IMR-90 (cell line): Measurements from ENCODE around the gene C16orf89. TPM values are rescaled to one million over a fixed set of nuclear protein-coding genes. Genes with fewer than 3 reads are reported as not detected.

ENCODE experiments used
- ATAC-seq: fragments of 200-7000 bp; cut with Tn5 transposase; 2 replicates; pipeline ENCODE4 v1.9.1; 2020; ENCODE audit warnings: low read depth, mild to moderate bottlenecking, moderate library complexity
- BruUV-seq: library from RNA; stranded (reverse); fragments of 400-500 nt; replicated peaks from 2 replicates; lab custom pipeline; 2021; lab: Mats Ljungman, UMichigan
- CTCF ChIA-PET: fragments of 300-600 bp; formaldehyde crosslinking; extraction: SDS; loops from one replicate; lab custom pipeline; 2021; ENCODE audit warnings: antibody characterized with exemption; lab: Yijun Ruan, JAX
- POLR2A ChIA-PET: fragments of 300-600 bp; sonication (Branson Sonifier 250); formaldehyde crosslinking; loops from one replicate; lab custom pipeline; 2022; ENCODE audit warnings: antibody characterized with exemption; ENCODE audit not compliant: unreplicated experiment; lab: Charles Lee
- DNase-seq: peaks from one replicate; pipeline ENCODE4 v3.0.0; 2013
- H2AFZ ChIP-seq: replicated peaks from 2 replicates; pipeline ENCODE3; 2013; ENCODE audit warnings: low read length, mild to moderate bottlenecking; ENCODE audit not compliant: poor library complexity
- H2AK5ac ChIP-seq: 2 replicates; pipeline ENCODE4 v1.6.1; 2013; ENCODE audit warnings: low read depth, low read length, inconsistent platforms
- H2AK9ac ChIP-seq: replicated peaks from 2 replicates; pipeline ENCODE3; 2013; ENCODE audit warnings: mild to moderate bottlenecking, low read depth, low read length, moderate library complexity; ENCODE audit not compliant: poor library complexity
- H2BK120ac ChIP-seq: 2 replicates; pipeline ENCODE4 v1.6.1; 2013; ENCODE audit warnings: low read depth, low read length, inconsistent platforms
- H2BK15ac ChIP-seq: 3 replicates; pipeline ENCODE4 v1.6.1; 2013; ENCODE audit warnings: low read depth, low read length, inconsistent platforms
- H2BK20ac ChIP-seq: 2 replicates; pipeline ENCODE4 v1.6.1; 2013; ENCODE audit warnings: low read depth, mild to moderate bottlenecking, inconsistent platforms, low read length, moderate library complexity
- H2BK5ac ChIP-seq: 2 replicates; pipeline ENCODE4 v1.6.1; 2013; ENCODE audit warnings: mild to moderate bottlenecking, low read depth, low read length, inconsistent platforms; ENCODE audit not compliant: poor library complexity, severe bottlenecking
- H3K14ac ChIP-seq: replicated peaks from 2 replicates; pipeline ENCODE4 v1.6.1; 2013; ENCODE audit warnings: low read depth, low read length, inconsistent platforms
- H3K18ac ChIP-seq: 2 replicates; pipeline ENCODE4 v1.6.1; 2013; ENCODE audit warnings: low read depth, low read length, control low read depth
- H3K23ac ChIP-seq: 2 replicates; pipeline ENCODE4 v1.6.1; 2013; ENCODE audit warnings: low read depth, low read length, inconsistent platforms
- H3K27ac ChIP-seq: 2 replicates; pipeline ENCODE4 v1.5.1; 2013; ENCODE audit warnings: mild to moderate bottlenecking, control low read depth, low read length; ENCODE audit not compliant: insufficient read depth
- H3K27me3 ChIP-seq: 2 replicates; pipeline ENCODE4 v1.6.1; 2013; ENCODE audit warnings: low read length; ENCODE audit not compliant: control insufficient read depth, insufficient read depth
- H3K36me3 ChIP-seq: 2 replicates; pipeline ENCODE4 v1.6.1; 2013; ENCODE audit warnings: low read length, mixed read lengths; ENCODE audit not compliant: control insufficient read depth, insufficient read depth
- H3K4ac ChIP-seq: 2 replicates; pipeline ENCODE4 v1.6.1; 2013; ENCODE audit warnings: low read depth, low read length, inconsistent platforms
- H3K4me1 ChIP-seq: 2 replicates; pipeline ENCODE4 v1.6.1; 2013; ENCODE audit warnings: low read length, mixed read lengths; ENCODE audit not compliant: control insufficient read depth, insufficient read depth
- H3K4me2 ChIP-seq: 2 replicates; pipeline ENCODE4 v1.6.1; 2013; ENCODE audit warnings: low read depth, mild to moderate bottlenecking, control low read depth, low read length, moderate library complexity
- H3K4me3 ChIP-seq: 2 replicates; pipeline ENCODE4 v1.5.1; 2013; ENCODE audit warnings: low read depth, mild to moderate bottlenecking, control low read depth, low read length, moderate library complexity; ENCODE audit not compliant: insufficient read depth
- H3K56ac ChIP-seq: 2 replicates; pipeline ENCODE4 v1.6.1; 2013; ENCODE audit warnings: low read length, inconsistent platforms; ENCODE audit not compliant: insufficient read depth; ENCODE audit errors: extremely low read depth
- H3K79me1 ChIP-seq, 2 experiments: 2 replicates each; pipeline ENCODE4 v1.6.1; 2013; ENCODE audit warnings: low read length in 2 of 2, inconsistent platforms in 1 of 2, low read depth in 1 of 2
- H3K9ac ChIP-seq: 2 replicates; pipeline ENCODE4 v1.6.1; 2013; ENCODE audit warnings: low read depth, low read length, control low read depth
- H3K9me1 ChIP-seq: 2 replicates; pipeline ENCODE4 v1.6.1; 2013; ENCODE audit warnings: low read length, inconsistent platforms; ENCODE audit not compliant: insufficient read depth
- H3K9me3 ChIP-seq: 2 replicates; pipeline ENCODE4 v1.6.1; 2013; ENCODE audit warnings: low read length; ENCODE audit not compliant: control insufficient read depth, insufficient read depth
- H4K20me1 ChIP-seq: 2 replicates; pipeline ENCODE4 v1.6.1; 2013; ENCODE audit warnings: low read length, inconsistent platforms; ENCODE audit not compliant: insufficient read depth
- H4K5ac ChIP-seq: 2 replicates; pipeline ENCODE4 v1.6.1; 2013; ENCODE audit warnings: mild to moderate bottlenecking, low read depth, low read length, control low read depth
- H4K8ac ChIP-seq, 2 experiments: 2 replicates each; pipeline ENCODE4 v1.6.1; 2013; ENCODE audit warnings: low read depth in 2 of 2, low read length in 2 of 2, control low read depth in 1 of 2, inconsistent platforms in 1 of 2
- H4K91ac ChIP-seq: 2 replicates; pipeline ENCODE4 v1.6.1; 2013; ENCODE audit warnings: low read depth, low read length, inconsistent platforms; ENCODE audit not compliant: insufficient read depth
- BHLHE40 ChIP-seq: fragments of 150-350 bp; IDR thresholded peaks from 2 replicates; pipeline ENCODE4 v1.6.1; 2016; ENCODE audit warnings: mild to moderate bottlenecking, low read depth, low read length
- CEBPB ChIP-seq: IDR thresholded peaks from 2 replicates; pipeline ENCODE4 v1.6.1; 2012; ENCODE audit warnings: low read depth, low read length, improper control_type of control experiment
- CHD1 ChIP-seq: IDR thresholded peaks from 2 replicates; pipeline ENCODE4 v1.6.1; 2012; ENCODE audit warnings: low read depth, low read length, improper control_type of control experiment
- FOS ChIP-seq: fragments of 150-350 bp; IDR thresholded peaks from 2 replicates; pipeline ENCODE4 v1.6.1; 2016; ENCODE audit warnings: low read depth, low read length
- MAFK ChIP-seq: IDR thresholded peaks from 2 replicates; pipeline ENCODE4 v1.6.1; 2012; ENCODE audit warnings: low read depth, low read length, improper control_type of control experiment
- MAZ ChIP-seq: IDR thresholded peaks from 2 replicates; pipeline ENCODE4 v1.6.1; 2012; ENCODE audit warnings: low read depth, mild to moderate bottlenecking, low read length, improper control_type of control experiment, moderate library complexity, borderline replicate concordance
- MXI1 ChIP-seq: IDR thresholded peaks from 2 replicates; pipeline ENCODE4 v1.6.1; 2012; ENCODE audit warnings: low read depth, mild to moderate bottlenecking, low read length, moderate library complexity, borderline replicate concordance
- NFE2L2 ChIP-seq: fragments of 150-350 bp; IDR thresholded peaks from 2 replicates; pipeline ENCODE4 v1.6.1; 2016; ENCODE audit warnings: low read depth, mild to moderate bottlenecking, low read length
- POLR2A ChIP-seq: IDR thresholded peaks from 2 replicates; pipeline ENCODE4 v1.6.1; 2012; ENCODE audit warnings: mild to moderate bottlenecking, low read depth, low read length
- RAD21 ChIP-seq: IDR thresholded peaks from 2 replicates; pipeline ENCODE4 v1.6.1; 2012; ENCODE audit warnings: low read length, improper control_type of control experiment
- RCOR1 ChIP-seq: IDR thresholded peaks from 2 replicates; pipeline ENCODE4 v1.6.1; 2012; ENCODE audit warnings: mild to moderate bottlenecking, low read length, improper control_type of control experiment; ENCODE audit not compliant: insufficient replicate concordance
- RFX5 ChIP-seq: IDR thresholded peaks from 2 replicates; pipeline ENCODE4 v1.8.0; 2012; ENCODE audit warnings: low read depth, mild to moderate bottlenecking, low read length, moderate library complexity
- SMC3 ChIP-seq: fragments of 150-350 bp; IDR thresholded peaks from 2 replicates; pipeline ENCODE4 v1.6.1; 2016; ENCODE audit warnings: low read depth, mild to moderate bottlenecking, antibody characterized with exemption, low read length, moderate library complexity
- WGBS, 2 experiments: methylation state at CpG; one replicate each; pipeline versions ENCODE4 v1.1.5 to v1.1.7; 2013; ENCODE audit warnings: missing lambda C conversion rate in 2 of 2; ENCODE audit not compliant: insufficient read length in 1 of 2; ENCODE audit errors: extremely low coverage in 2 of 2; 5-methylcytosine and 5-hydroxymethylcytosine counted together
- dilution Hi-C: fragments of 300-500 bp; cut with HindIII; formaldehyde crosslinking; loops from one replicate; pipeline ENCODE4 v1.14.3; 2018; ENCODE audit warnings: low sequenced_read_pairs; ENCODE audit not compliant: unreplicated experiment
- in situ Hi-C: fragments of 300-500 bp; cut with MboI; formaldehyde crosslinking; loops from 3 replicates; pipeline ENCODE4 v1.14.3; 2019; ENCODE audit warnings: low sequenced_read_pairs, inconsistent platforms, mixed read lengths
- intact Hi-C: fragments of 100-400 bp; cut with micrococcal nuclease; formaldehyde crosslinking; loops from 2 replicates; pipeline ENCODE4 v1.10.0; 2022
- polyA plus RNA-seq, 3 experiments: library from polyadenylated mRNA; depleted of rRNA; stranded (reverse); fragments of >200 nt; gene quantifications; 2 replicates each; pipeline ENCODE4 v1.2.3, GENCODE V29; 2012; ENCODE audit warnings: low replicate concordance in 1 of 3
- total RNA-seq: library from RNA; depleted of rRNA; stranded (reverse); fragments of >200 nt; gene quantifications from 2 replicates; pipeline ENCODE4 v1.2.3, GENCODE V29; 2012
- TF ChIP-seq, protein P1 (sequence below): fragments of 150-350 bp; IDR thresholded peaks from 2 replicates; pipeline ENCODE4 v1.6.1; 2016; ENCODE audit warnings: low read depth, mild to moderate bottlenecking, low read length, moderate library complexity, borderline replicate concordance
- TF ChIP-seq, protein P2 (sequence below): fragments of 150-350 bp; IDR thresholded peaks from 2 replicates; pipeline ENCODE4 v1.6.1; 2017; ENCODE audit warnings: mild to moderate bottlenecking, antibody characterized with exemption, low read length, low read depth
- TF ChIP-seq, protein P3 (sequence below): conservative IDR thresholded peaks from 2 replicates; pipeline ENCODE4 v1.5.1; 2012; ENCODE audit warnings: mild to moderate bottlenecking, low read depth, low read length, improper control_type of control experiment

Gene C16orf89
- total and polyA plus RNA-seq, 2 of the 4 experiments (the other 2 are of a cell fraction), result 0.17 to 0.18 TPM

DNA sequence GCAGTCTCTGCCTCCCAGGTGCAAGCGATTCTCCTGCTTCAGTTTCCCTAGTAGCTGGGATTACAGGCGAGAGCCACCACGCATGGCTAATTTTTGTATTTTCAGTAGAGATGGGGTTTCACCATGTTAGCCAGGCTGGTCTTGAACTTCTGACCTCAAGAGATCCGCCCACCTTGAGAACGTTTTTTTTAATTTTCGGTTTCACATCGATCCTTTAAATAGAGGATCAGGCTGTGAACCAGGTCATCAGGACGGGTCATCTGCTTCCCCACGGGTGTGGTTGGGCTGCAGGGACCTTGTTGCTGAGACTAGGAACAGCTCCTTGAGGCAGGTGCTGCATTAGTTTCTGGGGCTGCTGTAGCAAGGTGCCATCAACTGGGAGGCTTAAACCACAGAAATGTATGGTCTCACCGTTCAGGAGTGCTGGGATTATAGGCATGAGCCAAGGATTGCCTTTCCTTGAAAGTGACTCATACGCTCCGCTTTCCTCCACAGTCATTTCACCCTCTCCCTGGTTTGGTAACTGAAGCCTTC, 24.1 kb downstream of the C16orf89 start:
- Histone ChIP-seq H3K9ac (no peak overlapping the region), H3K79me1 (no peaks in the 10 kb centered on the region), H4K20me1 (no peaks in the 10 kb centered on the region; the same call in 1 of the 2 replicates), H3K27me3 (peaks cover 2% of the 10 kb centered on the region; the same call in 1 of the 2 replicates), H2AFZ (peak overlapping the region; percentile 58), H3K36me3 (no peaks in the 10 kb centered on the region), H2AK5ac (no peak overlapping the region), H3K4me1 (no peaks in the 10 kb centered on the region; the same call in 1 of the 2 replicates), H4K5ac (no peak overlapping the region), H4K91ac (no peak overlapping the region), H3K4me2 (no peak overlapping the region), H4K8ac (no peak overlapping the region), H2BK120ac (no peak overlapping the region), H3K4me3 (no peak overlapping the region), H3K4ac (no peak overlapping the region), H3K18ac (no peak overlapping the region), H2BK15ac (no peak overlapping the region), H3K23ac (no peak overlapping the region), H3K56ac (no peak overlapping the region), H3K27ac (no peak overlapping the region), H2AK9ac (no peak overlapping the region), H2BK20ac (no peak overlapping the region), H2BK5ac (no peak overlapping the region), H3K9me3 (no peaks in the 10 kb centered on the region), H3K14ac (no peak overlapping the region), H3K9me1 (peaks cover 5% of the 10 kb centered on the region; the same call in 1 of the 2 replicates)
- in situ Hi-C loops (no loop called here), dilution Hi-C loops (no loop called here), intact Hi-C loops (no loop called here)
- WGBS, 2 experiments, result 63% methylated on average over 7 of the region's 12 CpGs; no CpG with 5 or more reads in 1 of the 2 experiments
- DNase-seq (peak; percentile 83), ATAC-seq (peak; percentile 79)
- TF ChIP-seq SMC3, result no peak
- TF ChIP-seq, protein P1, sequence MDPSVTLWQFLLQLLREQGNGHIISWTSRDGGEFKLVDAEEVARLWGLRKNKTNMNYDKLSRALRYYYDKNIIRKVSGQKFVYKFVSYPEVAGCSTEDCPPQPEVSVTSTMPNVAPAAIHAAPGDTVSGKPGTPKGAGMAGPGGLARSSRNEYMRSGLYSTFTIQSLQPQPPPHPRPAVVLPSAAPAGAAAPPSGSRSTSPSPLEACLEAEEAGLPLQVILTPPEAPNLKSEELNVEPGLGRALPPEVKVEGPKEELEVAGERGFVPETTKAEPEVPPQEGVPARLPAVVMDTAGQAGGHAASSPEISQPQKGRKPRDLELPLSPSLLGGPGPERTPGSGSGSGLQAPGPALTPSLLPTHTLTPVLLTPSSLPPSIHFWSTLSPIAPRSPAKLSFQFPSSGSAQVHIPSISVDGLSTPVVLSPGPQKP, result no peak
- peak; percentile 50; the same call in 1 of the 2 replicates for TF ChIP-seq CEBPB
- TF ChIP-seq, protein P2, sequence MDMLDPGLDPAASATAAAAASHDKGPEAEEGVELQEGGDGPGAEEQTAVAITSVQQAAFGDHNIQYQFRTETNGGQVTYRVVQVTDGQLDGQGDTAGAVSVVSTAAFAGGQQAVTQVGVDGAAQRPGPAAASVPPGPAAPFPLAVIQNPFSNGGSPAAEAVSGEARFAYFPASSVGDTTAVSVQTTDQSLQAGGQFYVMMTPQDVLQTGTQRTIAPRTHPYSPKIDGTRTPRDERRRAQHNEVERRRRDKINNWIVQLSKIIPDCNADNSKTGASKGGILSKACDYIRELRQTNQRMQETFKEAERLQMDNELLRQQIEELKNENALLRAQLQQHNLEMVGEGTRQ, result no peak
- no peak for TF ChIP-seq MXI1
- TF ChIP-seq NFE2L2, result no peak
- TF ChIP-seq MAZ, result no peak
- TF ChIP-seq POLR2A, result no peak
- TF ChIP-seq BHLHE40, result 0 out of 2 replicates have a peak, but pooled peaks have one; percentile 14
- 0 out of 2 replicates have a peak, but pooled peaks have one; percentile 30 for TF ChIP-seq FOS
- TF ChIP-seq, protein P3, sequence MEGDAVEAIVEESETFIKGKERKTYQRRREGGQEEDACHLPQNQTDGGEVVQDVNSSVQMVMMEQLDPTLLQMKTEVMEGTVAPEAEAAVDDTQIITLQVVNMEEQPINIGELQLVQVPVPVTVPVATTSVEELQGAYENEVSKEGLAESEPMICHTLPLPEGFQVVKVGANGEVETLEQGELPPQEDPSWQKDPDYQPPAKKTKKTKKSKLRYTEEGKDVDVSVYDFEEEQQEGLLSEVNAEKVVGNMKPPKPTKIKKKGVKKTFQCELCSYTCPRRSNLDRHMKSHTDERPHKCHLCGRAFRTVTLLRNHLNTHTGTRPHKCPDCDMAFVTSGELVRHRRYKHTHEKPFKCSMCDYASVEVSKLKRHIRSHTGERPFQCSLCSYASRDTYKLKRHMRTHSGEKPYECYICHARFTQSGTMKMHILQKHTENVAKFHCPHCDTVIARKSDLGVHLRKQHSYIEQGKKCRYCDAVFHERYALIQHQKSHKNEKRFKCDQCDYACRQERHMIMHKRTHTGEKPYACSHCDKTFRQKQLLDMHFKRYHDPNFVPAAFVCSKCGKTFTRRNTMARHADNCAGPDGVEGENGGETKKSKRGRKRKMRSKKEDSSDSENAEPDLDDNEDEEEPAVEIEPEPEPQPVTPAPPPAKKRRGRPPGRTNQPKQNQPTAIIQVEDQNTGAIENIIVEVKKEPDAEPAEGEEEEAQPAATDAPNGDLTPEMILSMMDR, result no peak
- no peak for TF ChIP-seq RFX5
- TF ChIP-seq RAD21, result no peak
- no peak for TF ChIP-seq MAFK
- TF ChIP-seq CHD1, result no peak
- TF ChIP-seq RCOR1, result no peak
- BruUV-seq, result no TSS peak
- CTCF ChIA-PET, result no interaction called here
- POLR2A ChIA-PET, result no interaction called here
